DMS114 treated with DMSO at 0.1 percent for 48 hours (cell line): ENCODE measurements around the gene PITPNC1.
"Not testable (repeated sequence)": the region's sequence is repeated elsewhere in the genome, so short reads cannot be mapped to it uniquely, and the experiment has no call there.

Experiments used
- DNase-seq: peaks from one replicate; lab custom pipeline; 2025; ENCODE audit not compliant: unreplicated experiment; lab: John Stamatoyannopoulos, UW

The PITPNC1 gene

DNA sequence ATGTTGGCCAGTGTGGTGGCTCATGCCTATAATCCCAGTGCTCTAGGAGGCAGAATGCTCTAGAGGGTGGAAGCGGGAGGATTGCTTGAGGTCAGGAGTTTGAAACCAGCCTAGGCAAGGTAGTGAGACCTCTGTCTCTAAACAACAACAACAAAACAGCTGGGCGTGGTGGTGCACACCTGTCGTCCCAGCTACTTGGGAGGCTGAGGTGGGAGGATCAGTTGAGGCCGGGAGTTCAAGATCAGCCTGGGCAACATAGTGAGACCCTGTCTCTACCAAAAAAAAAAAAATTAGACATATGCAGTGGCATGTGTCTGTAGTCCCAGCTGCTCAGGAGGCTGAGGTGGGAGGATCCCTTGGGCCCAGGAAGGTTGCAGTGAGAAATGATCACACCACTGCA lies 53.4 kb downstream of the PITPNC1 start:
- not testable (repeated sequence) for DNase-seq

DNA sequence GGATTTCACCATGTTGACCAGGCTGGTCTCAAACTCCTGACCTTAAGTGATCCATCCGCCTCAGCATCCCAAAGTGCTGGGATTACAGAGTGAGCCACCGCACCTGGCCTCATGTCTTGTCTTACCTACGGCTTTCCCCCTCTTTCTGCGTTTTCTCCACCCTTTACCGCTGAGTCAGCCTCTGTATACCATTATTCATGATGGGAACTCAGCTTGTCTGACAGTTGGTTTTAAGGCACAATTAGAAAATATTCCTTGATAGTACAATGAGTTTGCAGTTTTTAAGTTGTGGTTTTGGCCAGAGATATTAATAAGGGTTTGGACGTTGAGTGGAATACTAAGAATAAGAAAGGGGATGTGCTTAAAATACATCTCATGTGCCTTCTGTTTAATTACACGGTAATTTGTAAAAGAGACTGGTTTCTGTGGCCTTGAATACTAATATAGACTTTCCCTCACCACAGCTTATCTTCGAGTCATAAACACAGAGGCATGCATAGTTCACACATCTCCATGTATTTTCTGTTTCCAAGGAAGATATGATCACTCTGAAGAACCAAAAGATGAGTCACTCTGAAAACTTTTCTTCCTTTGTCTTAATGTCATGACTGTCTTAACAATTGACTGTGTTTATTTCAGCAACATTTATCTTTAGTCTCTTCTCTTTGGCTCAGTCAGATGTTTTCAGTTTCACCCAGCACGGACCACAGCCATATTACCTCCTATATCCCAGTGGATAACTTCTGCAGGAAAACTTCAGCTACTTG lies 54.4 kb downstream of the PITPNC1 start:
- no peak for DNase-seq

DNA sequence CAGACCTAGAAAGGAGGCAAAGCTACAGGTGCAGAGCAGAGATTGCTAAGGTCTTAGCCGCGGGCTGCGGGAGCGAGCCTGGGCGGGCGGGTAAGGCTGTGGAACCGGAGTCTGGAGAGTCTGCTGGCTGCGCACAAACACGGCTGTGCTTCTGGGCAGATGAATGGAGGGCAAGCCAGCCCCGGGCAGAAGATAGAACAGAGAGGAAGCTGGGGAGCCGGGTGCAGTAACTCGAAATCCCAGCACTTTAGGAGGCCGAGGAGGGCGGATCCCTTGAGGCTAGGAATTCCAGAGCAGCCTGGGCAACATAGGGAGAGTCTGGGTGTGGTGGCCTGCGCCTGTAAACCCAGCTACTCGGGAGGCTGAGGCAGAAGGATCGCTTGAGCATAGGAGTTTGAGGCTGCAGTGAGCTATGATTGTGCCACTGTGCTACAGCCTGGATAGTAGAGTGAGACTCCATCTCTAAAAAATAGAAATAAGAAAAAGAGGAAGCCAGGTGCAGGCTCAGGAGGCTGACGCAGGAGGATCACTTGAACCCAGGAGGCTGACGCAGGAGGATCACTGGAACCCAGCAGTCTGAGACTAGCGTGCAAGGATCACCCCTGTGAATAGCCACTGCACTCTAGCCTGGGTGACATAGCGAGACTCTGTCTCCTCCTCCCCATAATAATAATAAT lies 56.3 kb downstream of the PITPNC1 start:
- no peak for DNase-seq

DNA sequence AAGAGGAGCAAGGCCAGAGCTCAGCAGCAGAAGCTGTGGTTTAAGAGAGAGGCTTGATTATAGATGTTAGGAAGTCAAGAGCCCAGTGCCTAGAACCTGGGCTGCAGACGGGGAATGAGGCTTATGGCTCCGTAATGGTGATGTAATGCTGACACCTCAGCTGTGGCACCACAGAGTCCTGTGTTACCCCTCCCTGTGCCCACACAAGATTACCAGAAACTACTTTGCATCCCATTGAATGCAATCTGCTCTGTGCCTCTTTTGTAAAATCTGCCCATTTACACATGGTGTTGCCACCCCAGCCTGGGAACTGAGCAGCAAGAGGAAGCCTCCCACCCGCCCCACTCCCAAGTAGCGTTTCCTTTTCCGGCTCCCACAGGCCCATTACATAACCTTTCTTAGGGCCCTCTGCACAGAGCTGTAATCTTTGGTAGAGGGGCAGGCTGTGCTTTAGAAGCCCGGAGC lies 57.0 kb downstream of the PITPNC1 start:
- DNase-seq = no peak

DNA sequence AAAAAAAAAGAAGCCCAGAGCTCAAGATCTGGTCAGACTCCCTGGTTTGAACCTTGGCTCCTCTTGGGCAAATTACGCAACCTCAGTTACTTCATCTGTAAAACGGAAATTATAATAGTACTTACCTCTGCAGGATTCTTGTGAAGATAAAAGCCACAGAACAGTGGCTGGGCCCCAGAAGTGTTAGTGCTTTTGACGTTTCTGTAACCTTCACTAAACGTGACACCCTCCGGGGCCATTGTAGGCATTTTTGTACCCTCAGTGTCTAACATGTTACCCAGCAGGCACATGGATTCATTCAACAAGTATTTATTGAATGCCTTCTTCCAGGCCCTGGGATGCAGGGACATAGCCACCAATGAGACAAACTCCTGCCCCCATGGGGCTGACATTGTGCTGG lies 58.0 kb downstream of the PITPNC1 start:
- no peak for DNase-seq

DNA sequence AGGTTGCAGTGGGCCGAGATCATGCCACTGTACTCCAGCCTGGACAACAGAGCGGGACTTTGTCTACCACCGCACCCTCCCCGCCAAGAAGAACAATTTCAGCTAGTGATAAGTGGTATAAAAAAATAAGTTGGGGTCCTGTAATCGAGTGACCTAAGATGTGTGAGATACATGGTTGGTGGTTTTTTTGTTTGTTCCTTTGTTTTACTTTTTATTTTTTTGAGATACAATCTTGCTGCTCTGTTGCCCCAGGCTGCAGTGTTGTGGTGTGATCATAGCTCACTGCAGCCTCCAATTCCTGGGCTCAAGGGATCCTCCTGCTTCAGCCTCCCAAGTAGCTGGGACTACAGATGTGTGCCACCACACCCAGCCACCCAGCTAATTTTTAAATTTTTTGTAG lies 58.7 kb downstream of the PITPNC1 start:
- no peak for DNase-seq

DNA sequence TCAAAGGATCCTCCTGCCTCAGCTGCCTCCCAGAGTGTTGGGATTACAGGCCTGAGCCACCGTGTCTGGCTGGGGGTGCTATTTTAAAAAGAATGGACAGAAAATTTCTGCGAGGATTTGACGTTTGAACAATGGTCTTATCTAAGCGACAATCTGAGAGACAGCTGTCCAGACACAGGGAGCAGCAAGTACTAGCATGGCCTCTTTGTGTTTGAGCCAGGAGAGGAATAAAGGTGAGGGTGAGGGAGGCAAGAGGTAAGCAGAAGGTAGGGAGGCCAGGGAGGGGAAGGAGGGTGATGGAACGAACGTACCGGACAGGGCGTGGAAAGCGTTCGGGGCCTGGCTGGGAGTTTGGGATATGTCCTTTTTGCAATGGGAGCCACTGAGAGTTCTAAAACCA lies 59.2 kb downstream of the PITPNC1 start:
- no peak for DNase-seq

DNA sequence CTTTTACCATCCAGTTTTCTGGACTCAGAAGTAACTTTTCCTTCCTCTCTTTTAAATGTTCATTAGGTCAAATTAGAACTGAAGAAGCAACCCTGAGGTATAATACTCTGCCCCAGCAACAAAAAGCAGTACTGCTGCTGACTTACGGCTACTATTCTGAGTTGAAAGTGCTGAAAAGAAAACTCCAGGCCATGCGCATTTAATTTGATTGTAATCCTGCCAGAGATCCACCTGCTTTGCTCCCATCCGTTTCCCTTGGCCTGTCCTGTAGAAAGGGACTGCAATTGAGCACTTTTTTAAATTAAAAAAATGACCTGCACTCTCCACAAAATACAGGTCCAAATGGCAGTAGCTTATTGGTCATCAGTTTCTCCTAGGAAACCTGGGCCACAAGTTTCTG lies 61.6 kb downstream of the PITPNC1 start:
- no peak for DNase-seq

DNA sequence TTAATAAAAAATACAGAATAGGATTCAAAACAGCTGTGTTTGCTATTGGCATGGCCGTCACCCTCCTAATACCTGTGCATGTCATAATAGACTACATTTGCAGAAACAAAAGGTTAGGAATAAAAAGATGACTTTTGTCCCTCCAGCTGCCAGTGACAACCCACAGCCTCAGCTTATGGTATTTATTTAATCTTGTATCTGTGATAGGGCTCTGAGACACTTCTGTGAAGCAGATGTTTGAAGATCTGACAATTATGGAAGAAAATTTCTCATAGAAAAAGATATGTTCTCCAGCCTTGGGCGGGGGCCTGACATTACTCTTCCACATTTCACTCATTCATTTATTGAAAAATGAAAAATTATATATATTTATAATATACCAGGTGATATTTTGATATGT lies 62.2 kb downstream of the PITPNC1 start:
- DNase-seq = no peak

DNA sequence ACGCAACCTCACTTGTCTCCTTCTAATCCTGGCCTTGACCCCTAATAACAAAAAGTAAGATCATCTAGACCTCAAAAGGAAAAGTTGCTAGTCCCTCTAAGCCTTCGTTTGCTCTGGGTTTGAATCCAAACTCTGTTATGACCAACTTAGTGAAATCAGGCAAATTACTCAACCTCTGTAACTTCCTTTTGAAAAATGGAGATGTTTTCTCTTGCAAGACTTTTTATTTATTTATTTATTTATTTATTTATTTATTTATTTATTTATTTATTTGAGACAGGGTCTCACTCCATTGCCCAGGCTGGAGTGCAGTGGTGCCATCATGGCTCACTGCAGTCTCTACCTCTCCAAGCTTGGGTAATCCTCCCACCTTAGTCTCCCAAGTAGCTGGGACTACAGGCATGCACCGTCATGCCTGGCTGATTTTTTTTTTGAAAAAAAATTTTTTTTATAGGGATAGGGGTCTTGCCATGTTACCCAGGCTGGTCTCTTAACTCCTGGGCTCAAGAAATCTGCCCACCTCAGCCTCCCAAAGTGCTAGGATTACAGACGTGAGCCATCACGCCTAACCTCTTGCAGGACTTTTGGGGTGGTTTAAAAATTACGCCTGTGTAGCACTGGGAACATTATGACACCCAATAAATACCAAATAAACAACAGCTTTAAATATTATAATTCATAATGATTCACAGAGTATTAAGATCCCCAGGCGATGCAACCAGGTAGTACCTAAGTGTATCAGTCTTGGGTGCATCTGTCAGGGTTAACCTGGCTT lies 63.4 kb downstream of the PITPNC1 start:
- DNase-seq = no peak

DNA sequence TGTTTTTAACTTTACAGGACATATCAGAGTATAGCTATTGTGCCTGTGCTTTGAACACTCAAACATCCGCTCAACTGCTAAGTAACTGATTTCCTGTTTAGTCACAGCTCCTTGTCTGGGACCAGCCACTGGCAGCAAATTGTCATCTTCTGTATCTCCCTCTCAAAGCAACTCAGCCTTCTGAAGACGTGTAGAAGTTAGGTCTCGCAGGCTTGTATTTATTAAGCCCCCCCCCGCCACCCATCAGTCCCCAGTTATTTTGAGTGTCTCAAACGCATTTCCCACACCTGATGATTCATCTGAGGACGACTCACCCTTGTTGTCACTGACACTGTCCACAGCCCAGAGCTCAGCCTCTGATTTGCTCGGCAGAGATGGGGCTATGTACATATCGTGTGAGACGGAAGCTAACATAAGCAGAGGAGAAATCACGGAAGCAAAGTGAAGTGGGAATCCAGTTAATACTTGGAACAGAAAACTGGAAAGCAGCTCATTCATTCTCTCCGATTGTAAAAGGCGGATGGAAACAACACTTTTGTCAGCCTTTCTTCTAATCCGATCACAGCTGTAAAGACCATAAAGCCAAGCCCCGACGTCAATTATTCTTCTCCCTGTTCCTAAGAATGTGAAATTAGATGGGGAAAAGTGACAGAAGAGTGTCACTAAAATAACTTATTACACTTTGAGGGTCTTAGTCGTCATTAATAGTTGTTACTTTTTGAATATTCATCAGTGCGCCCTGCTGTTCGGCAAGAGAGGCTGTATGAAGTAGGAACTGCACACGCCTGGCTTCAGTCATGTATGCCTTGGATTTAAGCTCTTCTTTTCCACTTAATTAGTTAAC lies 64.2 kb downstream of the PITPNC1 start:
- DNase-seq = no peak

DNA sequence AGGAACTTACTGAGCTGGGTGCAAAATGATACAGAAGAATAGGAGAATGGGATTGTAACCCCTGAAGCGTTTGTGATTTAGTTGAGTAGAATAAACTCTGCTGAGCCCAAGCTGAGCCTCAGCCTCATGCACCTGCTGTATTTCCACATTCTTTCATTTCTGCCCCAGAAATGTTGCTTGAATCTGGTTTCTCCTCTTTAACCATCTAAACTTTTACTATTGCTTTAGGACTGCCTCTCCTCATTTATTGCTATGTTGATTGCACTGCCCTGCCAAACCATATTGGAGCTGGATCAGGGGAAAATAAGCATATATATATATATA lies 64.8 kb downstream of the PITPNC1 start:
- no peak for DNase-seq

DNA sequence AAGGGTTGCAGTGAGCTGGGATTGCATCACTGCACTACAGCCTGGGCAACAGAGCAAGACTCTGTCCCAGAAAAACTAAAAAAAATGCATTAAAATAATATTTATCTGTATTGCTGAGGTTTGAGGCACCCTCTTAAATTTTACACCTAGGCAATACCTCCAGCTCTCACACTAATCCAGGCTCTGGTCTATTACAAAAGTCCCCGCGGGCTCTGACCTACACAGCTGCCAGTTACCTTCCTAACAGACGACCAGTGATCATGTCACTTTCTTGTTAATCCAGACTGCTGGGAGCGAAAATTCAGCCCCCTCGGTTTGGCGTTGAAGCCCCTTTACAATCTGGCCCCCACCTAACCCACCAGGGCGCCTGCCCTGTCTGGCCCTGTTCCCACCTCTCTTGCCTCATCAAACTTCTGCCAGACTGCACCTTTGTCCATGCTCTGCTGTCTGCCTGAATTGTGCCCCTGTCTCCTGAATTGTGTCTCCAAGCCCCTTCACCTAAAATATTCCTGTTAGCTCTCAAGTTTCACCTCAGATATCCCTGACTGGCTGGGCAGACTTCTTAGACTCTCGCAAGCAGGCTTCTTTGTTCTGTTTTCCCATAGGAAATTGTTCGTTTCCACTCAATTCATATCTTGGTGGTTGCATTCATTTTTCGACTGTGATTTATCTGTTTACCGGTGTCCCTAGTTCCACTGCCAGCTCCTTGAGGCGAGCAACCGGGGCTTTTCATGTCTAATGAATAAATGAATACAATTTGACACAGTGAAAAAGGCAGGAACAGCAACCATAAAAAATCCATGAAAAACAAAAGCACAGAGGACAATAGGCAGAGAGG lies 65.9 kb downstream of the PITPNC1 start:
- no peak for DNase-seq

DNA sequence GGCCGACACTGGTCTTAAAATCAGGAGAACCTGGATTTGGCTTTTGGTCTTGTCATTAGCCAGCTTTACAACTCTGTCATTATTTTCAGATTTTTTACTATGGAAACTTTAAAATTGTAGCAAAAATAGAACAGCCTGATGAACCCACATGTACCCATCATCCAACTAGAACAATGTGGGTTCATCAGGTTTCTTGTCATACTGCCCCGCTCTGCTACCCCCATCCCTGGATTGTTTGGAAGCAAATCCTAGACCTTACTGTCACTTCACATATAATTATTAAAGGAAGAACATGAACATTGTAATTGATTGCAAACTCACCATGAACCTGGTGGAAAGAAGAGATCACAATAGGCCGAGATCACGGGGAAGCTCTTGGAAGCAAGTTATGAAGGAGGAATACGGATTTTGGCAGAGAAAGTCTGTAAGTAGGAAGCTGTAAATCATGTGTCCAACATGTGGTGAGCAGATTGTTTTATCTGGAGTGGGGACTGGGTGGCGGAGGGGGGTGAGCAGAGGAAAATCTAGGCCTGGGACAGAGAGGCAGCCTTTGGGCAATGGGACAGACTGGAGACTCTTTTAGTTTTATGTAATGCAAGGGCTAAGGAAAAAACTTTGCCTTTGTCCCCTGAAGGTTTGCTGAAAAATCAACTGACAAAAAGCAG lies 67.0 kb downstream of the PITPNC1 start:
- DNase-seq = no peak

DNA sequence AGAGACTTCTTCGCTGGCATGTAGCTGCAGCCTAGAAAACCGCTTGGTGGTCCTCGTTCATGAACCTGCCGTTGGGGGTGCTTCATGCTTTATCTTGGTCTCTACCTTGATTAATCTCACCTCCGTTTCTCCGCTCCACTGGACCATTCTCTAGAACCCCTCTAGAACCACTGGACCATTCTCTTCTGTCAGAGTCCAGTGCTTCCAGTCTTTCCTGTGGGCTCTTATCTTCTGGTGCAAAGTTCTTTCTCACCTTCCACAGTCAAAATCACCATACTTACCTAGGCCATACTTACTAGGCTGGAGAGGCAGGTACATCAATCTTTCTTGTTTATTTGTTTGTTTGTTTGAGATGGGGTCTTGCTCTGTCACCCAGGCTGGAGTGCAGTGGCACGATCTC lies 71.4 kb downstream of the PITPNC1 start:
- no peak for DNase-seq

DNA sequence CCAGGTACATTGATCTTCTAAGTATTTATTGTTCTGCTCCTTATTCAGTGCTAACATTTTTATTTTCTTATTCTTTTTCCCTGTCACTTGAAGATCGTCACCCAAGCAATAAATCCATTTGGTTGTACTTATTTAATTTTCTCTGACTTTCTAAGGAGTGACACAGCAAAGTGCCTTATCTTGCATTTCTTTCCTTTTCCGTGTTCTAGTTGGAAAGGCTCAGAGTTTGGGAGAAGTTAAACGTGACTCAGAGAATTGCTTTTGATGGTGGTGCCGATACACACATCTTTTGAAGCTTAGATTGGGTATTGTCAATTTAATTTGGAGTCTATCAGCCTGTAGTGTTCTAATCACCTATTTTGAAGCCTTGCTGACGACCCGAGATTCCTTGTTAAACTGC lies 72.0 kb downstream of the PITPNC1 start:
- DNase-seq = no peak

DNA sequence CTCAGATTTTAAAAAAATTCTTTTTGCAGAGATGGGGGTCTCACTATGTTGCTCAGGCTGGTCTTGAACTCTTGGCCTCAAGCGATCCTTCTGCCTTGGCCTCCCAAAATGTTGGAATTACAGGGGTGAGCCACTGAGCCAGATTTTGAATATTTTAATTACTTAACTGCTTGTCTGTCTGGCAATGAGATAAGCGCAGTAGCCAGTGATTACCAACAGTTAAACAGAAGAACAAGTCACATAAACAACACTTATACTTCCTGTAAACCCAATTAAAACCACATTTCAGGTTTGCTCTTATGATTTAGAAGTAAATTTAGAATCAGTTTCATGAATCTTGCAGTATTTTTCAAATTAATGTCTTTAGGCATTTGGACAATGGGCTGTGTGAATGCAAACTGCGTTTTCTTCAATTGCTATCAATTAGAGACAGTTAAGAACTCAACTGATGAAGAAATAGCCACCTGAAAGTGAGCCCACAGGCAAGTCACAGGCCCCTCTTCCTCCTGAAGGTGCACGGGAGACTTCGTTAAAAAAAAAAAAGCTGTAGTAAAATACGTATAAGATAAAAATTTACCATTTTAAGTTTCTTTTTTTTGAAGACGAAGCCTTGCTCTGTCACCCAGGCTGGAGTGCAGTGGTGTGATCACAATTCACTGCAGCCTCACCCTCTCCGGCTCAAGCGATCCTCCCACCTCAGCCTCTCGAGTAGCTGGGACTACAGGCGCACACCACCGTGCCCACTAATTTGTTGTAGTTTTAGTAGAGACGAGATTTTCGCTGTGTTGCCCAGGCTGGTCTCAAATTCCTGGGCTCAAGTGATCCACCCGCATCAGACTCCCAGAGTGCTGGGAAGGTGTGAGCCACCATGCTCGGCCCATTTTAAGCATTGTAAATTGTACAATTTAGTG lies 73.0 kb downstream of the PITPNC1 start:
- no peak for DNase-seq

DNA sequence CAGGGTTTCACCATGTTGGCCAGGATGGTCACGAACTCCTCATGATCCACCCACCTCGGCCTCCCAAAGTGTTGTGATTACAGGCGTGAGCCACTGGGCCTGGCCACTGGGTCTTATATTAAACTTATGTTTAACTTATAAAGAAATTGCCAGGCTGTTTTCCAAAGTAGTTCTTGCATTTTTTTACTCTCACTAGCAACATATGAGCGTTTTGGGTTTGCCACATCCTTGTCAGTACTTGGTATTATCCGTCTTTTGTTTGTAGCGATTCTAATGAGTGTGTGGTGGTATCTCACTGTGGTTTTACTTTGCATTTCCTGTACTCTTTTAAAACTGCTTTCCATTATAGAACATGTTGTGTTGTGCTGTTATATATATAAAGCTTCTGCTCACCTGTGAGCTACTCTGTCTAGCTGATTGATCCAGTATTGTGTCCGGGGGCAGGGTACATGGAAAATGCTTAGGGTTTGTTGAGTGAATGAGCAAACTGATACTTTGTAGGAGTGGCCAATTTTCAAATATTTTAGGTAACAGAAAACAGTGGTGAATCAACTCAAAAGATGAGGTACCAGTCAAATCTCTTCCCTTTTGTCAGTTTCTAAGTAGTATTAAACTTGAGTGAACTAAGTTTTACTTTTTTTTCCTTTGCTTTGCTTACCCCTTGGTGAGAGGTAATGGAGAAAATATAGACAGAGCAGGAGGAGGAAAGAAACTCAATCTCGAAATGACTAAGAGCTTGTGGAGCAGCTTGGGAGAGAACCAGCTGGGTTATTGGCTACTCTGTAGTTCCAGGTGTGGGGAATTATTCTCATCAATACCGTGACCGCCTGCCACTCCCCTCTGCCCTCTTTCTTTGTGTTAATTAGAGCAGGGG lies 75.8 kb downstream of the PITPNC1 start:
- DNase-seq = no peak
